Measurements from ENCODE around the gene OR8J1. TPM values are rescaled to one million over a fixed set of nuclear protein-coding genes. Genes with fewer than 3 reads are reported as not detected.

OR8J1 gene
- polyA plus RNA-seq, 1 of the 3 experiments (the other 2 are of a cell fraction), result not detected

GRCh38 chr11:56314844-56315243 lies 39.2 kb upstream of the OR8J1 start, which contains the start of gene OR8K3:
Gene OR8K3, plus strand, starts transcription at chr11:56315144. Its CDS starts 3,163 bp downstream, at chr11:56318307.
- ChIA-PET CTCF (no interaction called here), POLR2A (no interaction called here)
- Histone ChIP-seq H3K9me2 (no peaks in the 10 kb centered on the region), H3K4me1 (ENCODE audit: control insufficient read depth in 1 of 2, insufficient read depth in 2 of 2, low read depth in 1 of 2, low read length in 1 of 2) (no peaks in the 10 kb centered on the region), H3K36me3 (replicated peaks in 1 of 2; ENCODE audit: control insufficient read depth in 1 of 2, insufficient read depth in 2 of 2, low read length in 1 of 2) (no peaks in the 10 kb centered on the region), H3K4me3 (ENCODE audit: low read depth in 2 of 2, low read length in 1 of 2) (no peak within 1 kb of the TSS), H4K20me1 (ENCODE audit: insufficient read depth) (no peaks in the 10 kb centered on the region), H3K79me2 (ENCODE audit: insufficient read depth) (no peaks in the 10 kb centered on the region), H3K9ac (no peak within 1 kb of the TSS), H2AFZ (ENCODE audit: low read depth) (no peak within 1 kb of the TSS), H3K9me3 (no peaks in the 10 kb centered on the region), H3K4me2 (no peak within 1 kb of the TSS), H3K27ac (ENCODE audit: low read depth in 2 of 2, low read length in 1 of 2) (no peak within 1 kb of the TSS), H3K27me3 (ENCODE audit: insufficient read depth) (no peaks in the 10 kb centered on the region), H3F3A (replicated peaks; ENCODE audit: insufficient read depth) (no peaks in the 10 kb centered on the region)
- TF ChIP-seq NRF1 (IDR thresholded peaks at IDR 0.05; ENCODE audit: low read depth, low read length) (no peak), FOXJ3 (CRISPR knock-in tag; IDR thresholded peaks at IDR 0.05) (no peak), GABPA (IDR thresholded peaks at IDR 0.05; ENCODE audit: low read depth) (no peak), TEAD4 (IDR thresholded peaks at IDR 0.05; ENCODE audit: borderline replicate concordance, insufficient read depth) (no peak), SIN3A (IDR thresholded peaks at IDR 0.05; ENCODE audit: borderline replicate concordance, low read depth, low read length) (no peak), TCF12 (IDR thresholded peaks at IDR 0.05) (no peak), MXI1 (IDR thresholded peaks at IDR 0.05; ENCODE audit: low read depth, low read length) (no peak), CHD2 (IDR thresholded peaks at IDR 0.05; ENCODE audit: low read length, partially characterized antibody) (no peak), RAD21 (IDR thresholded peaks at IDR 0.05; ENCODE audit: low read length) (no peak), RCOR1 (IDR thresholded peaks at IDR 0.05; ENCODE audit: low read length) (no peak), USF1 (IDR thresholded peaks at IDR 0.05; ENCODE audit: borderline replicate concordance, low read depth) (no peak), JUND (IDR thresholded peaks at IDR 0.05) (no peak), RFX5 (IDR thresholded peaks at IDR 0.05; ENCODE audit: low read length) (no peak), PBX3 (IDR thresholded peaks at IDR 0.05) (no peak), USF2 (IDR thresholded peaks at IDR 0.05; ENCODE audit: borderline replicate concordance, low read depth, low read length) (no peak), POLR2AphosphoS5 (IDR thresholded peaks at IDR 0.05; ENCODE audit: low read depth, low read length) (no peak), EZH2phosphoT487 (IDR thresholded peaks at IDR 0.05; ENCODE audit: borderline replicate concordance, low read depth) (no peak)
- TF ChIP-seq, protein P1, sequence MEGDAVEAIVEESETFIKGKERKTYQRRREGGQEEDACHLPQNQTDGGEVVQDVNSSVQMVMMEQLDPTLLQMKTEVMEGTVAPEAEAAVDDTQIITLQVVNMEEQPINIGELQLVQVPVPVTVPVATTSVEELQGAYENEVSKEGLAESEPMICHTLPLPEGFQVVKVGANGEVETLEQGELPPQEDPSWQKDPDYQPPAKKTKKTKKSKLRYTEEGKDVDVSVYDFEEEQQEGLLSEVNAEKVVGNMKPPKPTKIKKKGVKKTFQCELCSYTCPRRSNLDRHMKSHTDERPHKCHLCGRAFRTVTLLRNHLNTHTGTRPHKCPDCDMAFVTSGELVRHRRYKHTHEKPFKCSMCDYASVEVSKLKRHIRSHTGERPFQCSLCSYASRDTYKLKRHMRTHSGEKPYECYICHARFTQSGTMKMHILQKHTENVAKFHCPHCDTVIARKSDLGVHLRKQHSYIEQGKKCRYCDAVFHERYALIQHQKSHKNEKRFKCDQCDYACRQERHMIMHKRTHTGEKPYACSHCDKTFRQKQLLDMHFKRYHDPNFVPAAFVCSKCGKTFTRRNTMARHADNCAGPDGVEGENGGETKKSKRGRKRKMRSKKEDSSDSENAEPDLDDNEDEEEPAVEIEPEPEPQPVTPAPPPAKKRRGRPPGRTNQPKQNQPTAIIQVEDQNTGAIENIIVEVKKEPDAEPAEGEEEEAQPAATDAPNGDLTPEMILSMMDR (IDR thresholded peaks at IDR 0.05), result no peak
- TF ChIP-seq, protein P2, sequence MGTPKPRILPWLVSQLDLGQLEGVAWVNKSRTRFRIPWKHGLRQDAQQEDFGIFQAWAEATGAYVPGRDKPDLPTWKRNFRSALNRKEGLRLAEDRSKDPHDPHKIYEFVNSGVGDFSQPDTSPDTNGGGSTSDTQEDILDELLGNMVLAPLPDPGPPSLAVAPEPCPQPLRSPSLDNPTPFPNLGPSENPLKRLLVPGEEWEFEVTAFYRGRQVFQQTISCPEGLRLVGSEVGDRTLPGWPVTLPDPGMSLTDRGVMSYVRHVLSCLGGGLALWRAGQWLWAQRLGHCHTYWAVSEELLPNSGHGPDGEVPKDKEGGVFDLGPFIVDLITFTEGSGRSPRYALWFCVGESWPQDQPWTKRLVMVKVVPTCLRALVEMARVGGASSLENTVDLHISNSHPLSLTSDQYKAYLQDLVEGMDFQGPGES (IDR thresholded peaks at IDR 0.05; ENCODE audit: low read depth, low read length), result no peak
- TF ChIP-seq, protein P3, sequence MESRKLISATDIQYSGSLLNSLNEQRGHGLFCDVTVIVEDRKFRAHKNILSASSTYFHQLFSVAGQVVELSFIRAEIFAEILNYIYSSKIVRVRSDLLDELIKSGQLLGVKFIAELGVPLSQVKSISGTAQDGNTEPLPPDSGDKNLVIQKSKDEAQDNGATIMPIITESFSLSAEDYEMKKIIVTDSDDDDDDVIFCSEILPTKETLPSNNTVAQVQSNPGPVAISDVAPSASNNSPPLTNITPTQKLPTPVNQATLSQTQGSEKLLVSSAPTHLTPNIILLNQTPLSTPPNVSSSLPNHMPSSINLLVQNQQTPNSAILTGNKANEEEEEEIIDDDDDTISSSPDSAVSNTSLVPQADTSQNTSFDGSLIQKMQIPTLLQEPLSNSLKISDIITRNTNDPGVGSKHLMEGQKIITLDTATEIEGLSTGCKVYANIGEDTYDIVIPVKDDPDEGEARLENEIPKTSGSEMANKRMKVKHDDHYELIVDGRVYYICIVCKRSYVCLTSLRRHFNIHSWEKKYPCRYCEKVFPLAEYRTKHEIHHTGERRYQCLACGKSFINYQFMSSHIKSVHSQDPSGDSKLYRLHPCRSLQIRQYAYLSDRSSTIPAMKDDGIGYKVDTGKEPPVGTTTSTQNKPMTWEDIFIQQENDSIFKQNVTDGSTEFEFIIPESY (IDR thresholded peaks at IDR 0.05; ENCODE audit: borderline replicate concordance, low read depth), result no peak
- DNase-seq, result no peak

All from SK-N-SH (cell line).